DND-41 (cell line): ENCODE measurements around the gene PPP3CA.

Source experiments
- ATAC-seq: fragments of 200-7000 bp; cut with Tn5 transposase; 3 replicates; pipeline ENCODE4 v1.9.1; 2021; ENCODE audit warnings: low read depth; ENCODE audit not compliant: insufficient read depth
- DNase-seq: peaks from one replicate; pipeline ENCODE4 v3.0.0-alpha.2; 2020
- H2AFZ ChIP-seq: 2 replicates; pipeline ENCODE4 v1.6.0; 2012; ENCODE audit warnings: low read depth, low read length
- H3K27ac ChIP-seq: 2 replicates; pipeline ENCODE4 v1.5.1; 2012; ENCODE audit warnings: low read length, inconsistent platforms
- H3K27me3 ChIP-seq: fragments of 200-600 bp; sonication (generic); 2 replicates; pipeline ENCODE4 v1.6.0; 2012; ENCODE audit warnings: low read length, mild to moderate bottlenecking, inconsistent platforms; ENCODE audit not compliant: insufficient read depth, poor library complexity
- H3K36me3 ChIP-seq: 2 replicates; pipeline ENCODE4 v1.5.1; 2012; ENCODE audit warnings: low read length, inconsistent platforms; ENCODE audit not compliant: insufficient read depth
- H3K4me1 ChIP-seq: 2 replicates; pipeline ENCODE4 v1.5.1; 2012; ENCODE audit warnings: mild to moderate bottlenecking, low read length; ENCODE audit not compliant: insufficient read depth
- H3K4me2 ChIP-seq: 2 replicates; pipeline ENCODE4 v1.6.0; 2012; ENCODE audit warnings: mild to moderate bottlenecking, moderate library complexity, low read length, inconsistent platforms; ENCODE audit not compliant: insufficient read depth
- H3K4me3 ChIP-seq, 2 experiments: fragments of 200-600 bp in 1 of 2; shearing (Covaris generic) in 1 of 2; 2 replicates each; pipeline ENCODE4 v1.5.1; 2012 to 2016; ENCODE audit warnings: inconsistent platforms in 2 of 2, low read length in 2 of 2, mild to moderate bottlenecking in 2 of 2, low read depth in 1 of 2, moderate library complexity in 1 of 2
- H3K79me2 ChIP-seq: 2 replicates; pipeline ENCODE4 v1.6.0; 2012; ENCODE audit warnings: low read length, inconsistent platforms; ENCODE audit not compliant: insufficient read depth
- H3K9ac ChIP-seq: 2 replicates; pipeline ENCODE4 v1.6.0; 2012; ENCODE audit warnings: low read depth, mild to moderate bottlenecking, inconsistent platforms, low read length, moderate library complexity
- H3K9me3 ChIP-seq: 2 replicates; pipeline ENCODE4 v1.5.1; 2012; ENCODE audit warnings: low read length, moderate library complexity, mild to moderate bottlenecking, inconsistent platforms; ENCODE audit not compliant: insufficient read depth, severe bottlenecking
- H4K20me1 ChIP-seq: 2 replicates; pipeline ENCODE4 v1.6.0; 2012; ENCODE audit warnings: low read length; ENCODE audit not compliant: insufficient read depth
- EZH2 ChIP-seq: IDR thresholded peaks from 3 replicates; pipeline ENCODE4 v1.6.1; 2012; ENCODE audit warnings: borderline replicate concordance, low read depth, mild to moderate bottlenecking, moderate library complexity, low read length, inconsistent platforms; ENCODE audit not compliant: severe bottlenecking
- TF ChIP-seq, protein P1 (sequence below): IDR thresholded peaks from 2 replicates; pipeline ENCODE4 v1.5.1; 2012; ENCODE audit warnings: borderline replicate concordance, low read length, moderate library complexity, mild to moderate bottlenecking; ENCODE audit not compliant: poor library complexity, severe bottlenecking; ENCODE audit errors: extremely low read depth

The PPP3CA gene

DNA sequence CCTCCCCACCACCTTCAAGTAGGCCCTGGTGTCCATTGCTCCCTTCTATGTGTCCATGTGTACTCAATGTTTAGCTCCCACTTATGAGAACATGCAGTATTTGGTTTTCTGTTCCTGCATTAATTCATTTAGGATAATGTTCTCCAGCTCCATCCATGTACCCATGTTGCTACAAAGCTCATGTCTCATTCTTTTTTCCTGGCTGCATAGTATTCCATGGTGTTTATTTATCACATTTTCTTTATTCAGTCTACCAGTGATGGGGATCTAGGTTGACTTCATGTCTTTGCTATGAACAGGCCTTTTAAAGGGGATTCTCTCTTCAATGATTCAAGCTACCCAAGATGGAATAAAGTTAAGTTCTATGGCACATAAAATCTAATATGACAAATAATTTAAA is 119.6 kb downstream of the PPP3CA start:
- TF ChIP-seq, protein P1, sequence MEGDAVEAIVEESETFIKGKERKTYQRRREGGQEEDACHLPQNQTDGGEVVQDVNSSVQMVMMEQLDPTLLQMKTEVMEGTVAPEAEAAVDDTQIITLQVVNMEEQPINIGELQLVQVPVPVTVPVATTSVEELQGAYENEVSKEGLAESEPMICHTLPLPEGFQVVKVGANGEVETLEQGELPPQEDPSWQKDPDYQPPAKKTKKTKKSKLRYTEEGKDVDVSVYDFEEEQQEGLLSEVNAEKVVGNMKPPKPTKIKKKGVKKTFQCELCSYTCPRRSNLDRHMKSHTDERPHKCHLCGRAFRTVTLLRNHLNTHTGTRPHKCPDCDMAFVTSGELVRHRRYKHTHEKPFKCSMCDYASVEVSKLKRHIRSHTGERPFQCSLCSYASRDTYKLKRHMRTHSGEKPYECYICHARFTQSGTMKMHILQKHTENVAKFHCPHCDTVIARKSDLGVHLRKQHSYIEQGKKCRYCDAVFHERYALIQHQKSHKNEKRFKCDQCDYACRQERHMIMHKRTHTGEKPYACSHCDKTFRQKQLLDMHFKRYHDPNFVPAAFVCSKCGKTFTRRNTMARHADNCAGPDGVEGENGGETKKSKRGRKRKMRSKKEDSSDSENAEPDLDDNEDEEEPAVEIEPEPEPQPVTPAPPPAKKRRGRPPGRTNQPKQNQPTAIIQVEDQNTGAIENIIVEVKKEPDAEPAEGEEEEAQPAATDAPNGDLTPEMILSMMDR = no peak
- TF ChIP-seq EZH2 = no peak
- H3K4me3 ChIP-seq = no peak overlapping the region
- H4K20me1 ChIP-seq = peaks cover 4% of the 10 kb centered on the region; the same call in 1 of the 2 replicates
- no peak overlapping the region for H3K27ac ChIP-seq
- no peak overlapping the region for H2AFZ ChIP-seq
- no peak overlapping the region for H3K9ac ChIP-seq
- no peaks in the 10 kb centered on the region for H3K36me3 ChIP-seq
- no peak for DNase-seq
- peaks cover 5% of the 10 kb centered on the region; the same call in 1 of the 2 replicates for H3K79me2 ChIP-seq
- no peak overlapping the region for H3K4me2 ChIP-seq
- no peaks in the 10 kb centered on the region for H3K4me1 ChIP-seq
- H3K9me3 ChIP-seq = no peaks in the 10 kb centered on the region
- H3K27me3 ChIP-seq = no peaks in the 10 kb centered on the region
- ATAC-seq = no peak

DNA sequence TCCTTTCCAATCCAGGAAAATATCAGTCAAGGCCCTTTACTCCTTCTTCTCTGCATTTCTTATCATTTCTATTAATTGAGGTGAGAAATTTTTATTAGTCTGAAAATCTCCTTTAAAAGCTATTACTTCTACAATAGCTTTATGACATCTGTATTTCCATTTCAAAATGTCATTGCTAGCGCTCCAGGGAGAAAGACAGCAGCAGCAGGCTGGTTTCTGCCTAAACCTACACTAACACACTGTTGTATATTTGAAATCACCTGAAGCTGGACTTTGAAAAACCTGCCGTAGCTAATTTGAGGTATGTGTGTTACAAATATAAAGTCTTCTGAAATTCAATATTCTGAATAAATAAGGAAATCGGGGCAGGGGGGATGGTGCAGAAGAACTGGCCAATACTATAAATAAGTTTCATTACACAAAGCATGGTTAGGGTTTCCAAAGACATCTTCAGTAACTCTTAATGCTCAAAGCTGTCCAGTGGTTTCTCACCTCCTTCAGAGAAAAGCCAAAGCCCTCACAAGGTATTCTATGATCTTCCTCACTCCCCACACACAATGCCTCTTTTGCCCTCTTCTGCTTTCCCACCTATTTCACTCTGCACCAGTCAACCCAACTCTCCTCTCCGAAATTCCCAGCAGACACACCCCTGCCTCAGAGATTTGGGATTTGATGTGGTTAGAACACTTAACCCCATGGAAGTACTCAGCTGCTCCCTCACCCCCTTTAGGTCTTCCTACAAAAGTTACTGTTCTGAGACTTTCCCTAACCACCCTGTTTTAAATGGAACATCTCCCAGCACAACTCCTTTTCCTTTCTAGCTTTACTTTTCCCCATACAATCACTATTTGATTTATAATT is 122.7 kb downstream of the PPP3CA start:
- H3K4me1 ChIP-seq = no peaks in the 10 kb centered on the region
- H4K20me1 ChIP-seq = peaks cover 5% of the 10 kb centered on the region; the same call in 1 of the 2 replicates
- H3K9ac ChIP-seq = no peak overlapping the region
- peaks cover 5% of the 10 kb centered on the region; the same call in 1 of the 2 replicates for H3K79me2 ChIP-seq
- ATAC-seq (no peak), DNase-seq (no peak)
- no peak for TF ChIP-seq EZH2
- TF ChIP-seq, protein P1 = no peak
- H3K36me3 ChIP-seq = no peaks in the 10 kb centered on the region
- H2AFZ ChIP-seq = no peak overlapping the region
- no peak overlapping the region for H3K4me3 ChIP-seq
- no peaks in the 10 kb centered on the region for H3K9me3 ChIP-seq
- H3K27ac ChIP-seq = no peak overlapping the region
- no peak overlapping the region for H3K4me2 ChIP-seq
- H3K27me3 ChIP-seq = no peaks in the 10 kb centered on the region

DNA sequence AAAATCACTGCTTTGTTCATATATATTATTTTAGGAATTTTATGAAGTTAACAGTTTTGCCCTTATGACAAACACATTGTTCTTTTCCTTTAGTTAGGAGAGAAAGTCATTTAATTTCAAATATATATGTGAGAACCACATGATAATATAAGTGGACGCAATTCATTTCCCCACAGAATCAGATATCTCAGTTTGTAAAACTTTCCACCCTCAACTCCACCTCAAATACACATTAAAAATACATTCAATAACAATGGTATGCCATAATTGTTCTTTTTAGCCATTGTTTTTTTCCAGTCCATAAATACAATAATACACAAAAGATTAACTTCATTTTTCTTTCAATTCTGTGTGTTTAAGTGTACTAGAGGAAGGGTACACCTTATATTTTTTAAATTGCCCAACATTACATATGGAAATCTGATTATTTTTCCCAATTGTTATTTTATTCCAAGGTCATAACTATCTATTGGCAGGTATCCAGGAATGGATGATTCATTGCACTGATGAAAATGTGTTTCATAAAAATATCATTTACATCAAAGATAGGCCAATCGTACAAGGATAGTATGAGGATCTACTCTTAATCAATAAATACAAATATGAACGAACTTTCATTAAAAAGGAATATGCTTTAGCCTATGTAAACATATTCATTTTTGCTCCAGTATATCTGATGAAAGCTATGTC is 125.0 kb downstream of the PPP3CA start:
- H3K9me3 ChIP-seq = no peaks in the 10 kb centered on the region
- H3K4me1 ChIP-seq = no peaks in the 10 kb centered on the region
- ATAC-seq (no peak), DNase-seq (no peak)
- H3K79me2 ChIP-seq = peaks cover 9% of the 10 kb centered on the region
- no peak overlapping the region for H3K4me2 ChIP-seq
- no peaks in the 10 kb centered on the region for H3K27me3 ChIP-seq
- no peaks in the 10 kb centered on the region for H3K36me3 ChIP-seq
- peaks cover 5% of the 10 kb centered on the region; the same call in 1 of the 2 replicates for H4K20me1 ChIP-seq
- H3K9ac ChIP-seq = no peak overlapping the region
- no peak overlapping the region for H3K27ac ChIP-seq
- no peak overlapping the region for H3K4me3 ChIP-seq
- TF ChIP-seq, protein P1 = no peak
- no peak for TF ChIP-seq EZH2
- H2AFZ ChIP-seq = no peak overlapping the region
